ENCODE measurements around the gene ACTN1.
A peak's percentile ranks its signal among the peaks of the same experiment; 100 is the strongest.

ACTN1 gene

DNA sequence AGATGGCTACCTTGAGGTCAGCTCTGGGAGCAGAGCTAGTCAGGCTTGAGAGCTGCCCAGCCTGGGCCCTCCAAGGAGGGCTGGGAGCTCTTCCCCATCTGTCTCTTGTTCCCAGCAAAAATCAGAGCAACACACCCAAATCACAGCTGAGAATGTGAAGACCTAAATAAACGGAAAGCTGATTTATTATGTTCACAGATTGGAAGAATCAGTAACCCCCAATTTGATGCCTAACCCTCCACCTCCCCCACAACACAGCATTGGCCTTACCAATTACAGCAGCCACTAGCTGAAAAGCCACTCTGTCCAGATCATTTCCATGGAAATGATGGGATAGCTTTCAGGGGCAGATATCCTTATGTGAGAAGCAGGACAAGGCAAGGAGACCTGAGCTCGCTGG lies 7.1 kb upstream of the ACTN1 start:
- no peak overlapping the region for H3K9ac ChIP-seq (ENCODE audit: insufficient read length, low read depth)
- no peak for DNase-seq (ENCODE audit: low read depth, low spot score)
- TF ChIP-seq ZNF274 (IDR thresholded peaks at IDR 0.05; ENCODE audit: low read depth, low read length) = no peak
- no peak for TF ChIP-seq YY1 (IDR thresholded peaks at IDR 0.05; ENCODE audit: insufficient read depth, insufficient read length)
- no peak for TF ChIP-seq SUZ12 (IDR thresholded peaks at IDR 0.05; ENCODE audit: extremely low read depth, insufficient read depth, insufficient read length)
- H3K36me3 ChIP-seq (ENCODE audit: insufficient read depth, insufficient read length, low read length) = no peaks in the 10 kb centered on the region
- H3K9me3 ChIP-seq (ENCODE audit: insufficient read depth, low read length) = no peaks in the 10 kb centered on the region
- peaks cover 3% of the 10 kb centered on the region for H3K4me1 ChIP-seq (ENCODE audit: insufficient read depth, insufficient read length)
- no peak overlapping the region for H3K4me3 ChIP-seq (ENCODE audit: insufficient read length, low read depth)
- no peaks in the 10 kb centered on the region for H3K27me3 ChIP-seq (ENCODE audit: insufficient read depth, insufficient read length)

DNA sequence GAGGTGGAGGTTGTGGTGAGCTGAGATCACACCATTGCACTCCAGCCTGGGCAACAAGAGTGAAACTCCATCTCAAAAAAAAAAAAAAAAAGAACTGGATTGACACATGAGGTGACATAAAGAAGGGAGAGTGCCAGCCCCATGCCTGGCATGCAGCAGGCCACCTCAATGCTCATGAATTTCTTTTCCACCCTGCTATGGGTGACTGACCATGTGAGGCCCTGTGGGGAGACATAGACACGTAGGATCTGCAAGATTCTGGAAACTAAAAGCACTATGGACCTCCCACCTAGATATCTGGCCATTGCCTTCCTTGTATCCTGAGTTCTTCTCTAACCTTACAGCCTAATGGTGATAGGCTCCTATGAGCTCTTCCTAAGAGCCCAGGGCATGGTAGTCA lies 5.6 kb upstream of the ACTN1 start:
- H3K9me3 ChIP-seq (ENCODE audit: insufficient read depth, low read length) = no peaks in the 10 kb centered on the region
- no peak overlapping the region for H3K9ac ChIP-seq (ENCODE audit: insufficient read length, low read depth)
- no peaks in the 10 kb centered on the region for H3K36me3 ChIP-seq (ENCODE audit: insufficient read depth, insufficient read length, low read length)
- H3K27me3 ChIP-seq (ENCODE audit: insufficient read depth, insufficient read length) = no peaks in the 10 kb centered on the region
- no peak for DNase-seq (ENCODE audit: low read depth, low spot score)
- no peak overlapping the region for H3K4me3 ChIP-seq (ENCODE audit: insufficient read length, low read depth)
- TF ChIP-seq YY1 (IDR thresholded peaks at IDR 0.05; ENCODE audit: insufficient read depth, insufficient read length) (no peak), ZNF274 (IDR thresholded peaks at IDR 0.05; ENCODE audit: low read depth, low read length) (no peak), SUZ12 (IDR thresholded peaks at IDR 0.05; ENCODE audit: extremely low read depth, insufficient read depth, insufficient read length) (no peak)
- H3K4me1 ChIP-seq (ENCODE audit: insufficient read depth, insufficient read length) = peaks cover 3% of the 10 kb centered on the region

DNA sequence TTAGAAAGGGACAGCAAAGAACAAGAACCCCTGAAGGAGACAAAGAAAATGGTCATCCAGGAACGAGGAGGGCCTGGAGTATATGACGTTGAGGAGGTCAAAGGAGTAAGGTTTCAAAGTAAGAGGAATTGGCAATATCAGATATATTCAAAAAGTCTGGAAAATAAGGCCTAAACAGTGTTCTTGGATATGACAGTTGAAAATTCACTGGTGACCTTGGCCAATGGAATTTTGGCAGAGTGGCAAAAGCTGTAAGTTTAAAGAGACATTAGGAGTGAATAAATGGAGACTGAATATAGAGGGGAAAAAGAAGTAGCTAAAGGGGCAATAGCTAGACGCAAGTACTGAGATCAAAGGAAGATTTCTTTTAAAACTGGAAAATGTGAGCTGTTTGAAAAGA lies 4.1 kb upstream of the ACTN1 start:
- H3K27me3 ChIP-seq (ENCODE audit: insufficient read depth, insufficient read length) = no peaks in the 10 kb centered on the region
- H3K9ac ChIP-seq (ENCODE audit: insufficient read length, low read depth) = no peak overlapping the region
- H3K4me3 ChIP-seq (ENCODE audit: insufficient read length, low read depth) = no peak overlapping the region
- H3K9me3 ChIP-seq (ENCODE audit: insufficient read depth, low read length) = no peaks in the 10 kb centered on the region
- no peaks in the 10 kb centered on the region for H3K36me3 ChIP-seq (ENCODE audit: insufficient read depth, insufficient read length, low read length)
- TF ChIP-seq SUZ12 (IDR thresholded peaks at IDR 0.05; ENCODE audit: extremely low read depth, insufficient read depth, insufficient read length) = no peak
- no peak for TF ChIP-seq YY1 (IDR thresholded peaks at IDR 0.05; ENCODE audit: insufficient read depth, insufficient read length)
- TF ChIP-seq ZNF274 (IDR thresholded peaks at IDR 0.05; ENCODE audit: low read depth, low read length) = no peak
- H3K4me1 ChIP-seq (ENCODE audit: insufficient read depth, insufficient read length) = peaks cover 3% of the 10 kb centered on the region
- no peak for DNase-seq (ENCODE audit: low read depth, low spot score)

DNA sequence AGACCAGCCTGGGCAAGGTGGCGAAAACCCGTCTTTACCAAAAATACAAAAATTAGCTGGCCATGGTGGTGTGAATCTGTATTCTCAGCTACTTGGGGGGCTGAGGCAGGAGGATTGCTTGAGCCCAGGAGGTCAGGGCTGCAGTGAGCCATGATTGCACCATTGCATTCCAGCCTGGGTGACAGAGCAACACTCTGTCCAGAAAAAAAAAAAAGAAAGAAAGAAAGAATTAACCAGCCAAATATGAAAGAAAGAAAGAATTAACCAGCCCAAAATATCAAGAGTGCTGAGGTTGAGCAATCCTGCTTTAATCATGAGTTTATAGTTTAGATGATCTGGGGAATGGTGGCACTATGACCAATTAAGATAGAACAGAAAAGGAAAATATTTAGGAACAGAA lies 3.5 kb upstream of the ACTN1 start:
- peaks cover 3% of the 10 kb centered on the region for H3K4me1 ChIP-seq (ENCODE audit: insufficient read depth, insufficient read length)
- no peak for DNase-seq (ENCODE audit: low read depth, low spot score)
- H3K27me3 ChIP-seq (ENCODE audit: insufficient read depth, insufficient read length) = no peaks in the 10 kb centered on the region
- no peaks in the 10 kb centered on the region for H3K9me3 ChIP-seq (ENCODE audit: insufficient read depth, low read length)
- no peak overlapping the region for H3K9ac ChIP-seq (ENCODE audit: insufficient read length, low read depth)
- no peak overlapping the region for H3K4me3 ChIP-seq (ENCODE audit: insufficient read length, low read depth)
- H3K36me3 ChIP-seq (ENCODE audit: insufficient read depth, insufficient read length, low read length) = peaks cover 3% of the 10 kb centered on the region
- TF ChIP-seq ZNF274 (IDR thresholded peaks at IDR 0.05; ENCODE audit: low read depth, low read length) (no peak), SUZ12 (IDR thresholded peaks at IDR 0.05; ENCODE audit: extremely low read depth, insufficient read depth, insufficient read length) (no peak), YY1 (IDR thresholded peaks at IDR 0.05; ENCODE audit: insufficient read depth, insufficient read length) (no peak)

DNA sequence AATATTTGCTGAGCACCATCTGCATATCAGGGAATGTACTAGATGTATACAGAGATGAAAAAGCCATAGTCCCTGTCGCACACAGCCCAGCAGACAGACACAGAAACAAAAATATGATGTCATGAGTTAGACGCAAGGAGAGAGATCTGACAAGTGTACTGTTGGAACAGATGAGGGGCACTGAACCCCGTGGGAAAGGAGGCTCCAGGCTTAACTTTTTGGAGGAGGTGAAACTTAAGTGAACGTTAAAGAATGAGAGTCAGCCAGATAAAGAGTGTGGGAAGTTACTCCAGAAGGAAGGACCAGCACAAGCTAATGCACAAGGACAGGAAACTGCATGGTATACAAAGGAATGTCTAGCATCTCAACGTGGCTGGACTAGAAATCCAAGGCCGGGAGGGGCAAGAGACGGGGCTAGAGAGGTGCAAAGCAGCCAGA lies 2.5 kb upstream of the ACTN1 start:
- Histone ChIP-seq H3K4me1 (ENCODE audit: insufficient read depth, insufficient read length) (peaks cover 6% of the 10 kb centered on the region), H3K4me3 (ENCODE audit: insufficient read length, low read depth) (no peak overlapping the region), H3K9ac (ENCODE audit: insufficient read length, low read depth) (no peak overlapping the region), H3K36me3 (ENCODE audit: insufficient read depth, insufficient read length, low read length) (peaks cover 12% of the 10 kb centered on the region), H3K27me3 (ENCODE audit: insufficient read depth, insufficient read length) (no peaks in the 10 kb centered on the region), H3K9me3 (ENCODE audit: insufficient read depth, low read length) (no peaks in the 10 kb centered on the region)
- no peak for DNase-seq (ENCODE audit: low read depth, low spot score)
- no peak for TF ChIP-seq SUZ12 (IDR thresholded peaks at IDR 0.05; ENCODE audit: extremely low read depth, insufficient read depth, insufficient read length)
- TF ChIP-seq ZNF274 (IDR thresholded peaks at IDR 0.05; ENCODE audit: low read depth, low read length) = no peak
- TF ChIP-seq YY1 (IDR thresholded peaks at IDR 0.05; ENCODE audit: insufficient read depth, insufficient read length) = no peak

DNA sequence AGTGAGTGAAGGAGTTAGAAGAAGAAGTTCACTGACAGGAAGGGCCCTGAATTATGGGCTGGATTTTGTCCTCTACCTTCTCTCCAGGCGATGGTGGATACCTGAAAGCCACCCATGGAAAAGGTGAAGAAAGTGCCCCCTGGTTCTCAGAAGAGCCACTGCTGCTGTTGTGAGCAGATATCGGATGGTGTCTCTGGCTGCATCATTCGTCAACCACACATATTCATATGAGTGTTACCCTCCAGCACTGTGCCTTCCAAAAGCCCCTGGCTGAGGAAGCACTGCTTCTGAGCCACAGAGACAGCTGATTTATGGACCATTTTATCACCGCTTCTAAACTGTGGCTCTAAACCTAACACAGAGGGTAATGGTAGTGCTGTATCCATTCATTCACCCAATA lies 2.0 kb upstream of the ACTN1 start:
- peaks cover 8% of the 10 kb centered on the region for H3K4me1 ChIP-seq (ENCODE audit: insufficient read depth, insufficient read length)
- no peak overlapping the region for H3K4me3 ChIP-seq (ENCODE audit: insufficient read length, low read depth)
- no peak overlapping the region for H3K9ac ChIP-seq (ENCODE audit: insufficient read length, low read depth)
- TF ChIP-seq YY1 (IDR thresholded peaks at IDR 0.05; ENCODE audit: insufficient read depth, insufficient read length) = no peak
- H3K9me3 ChIP-seq (ENCODE audit: insufficient read depth, low read length) = no peaks in the 10 kb centered on the region
- H3K36me3 ChIP-seq (ENCODE audit: insufficient read depth, insufficient read length, low read length) = peaks cover 16% of the 10 kb centered on the region
- DNase-seq (ENCODE audit: low read depth, low spot score) = no peak
- H3K27me3 ChIP-seq (ENCODE audit: insufficient read depth, insufficient read length) = no peaks in the 10 kb centered on the region

DNA sequence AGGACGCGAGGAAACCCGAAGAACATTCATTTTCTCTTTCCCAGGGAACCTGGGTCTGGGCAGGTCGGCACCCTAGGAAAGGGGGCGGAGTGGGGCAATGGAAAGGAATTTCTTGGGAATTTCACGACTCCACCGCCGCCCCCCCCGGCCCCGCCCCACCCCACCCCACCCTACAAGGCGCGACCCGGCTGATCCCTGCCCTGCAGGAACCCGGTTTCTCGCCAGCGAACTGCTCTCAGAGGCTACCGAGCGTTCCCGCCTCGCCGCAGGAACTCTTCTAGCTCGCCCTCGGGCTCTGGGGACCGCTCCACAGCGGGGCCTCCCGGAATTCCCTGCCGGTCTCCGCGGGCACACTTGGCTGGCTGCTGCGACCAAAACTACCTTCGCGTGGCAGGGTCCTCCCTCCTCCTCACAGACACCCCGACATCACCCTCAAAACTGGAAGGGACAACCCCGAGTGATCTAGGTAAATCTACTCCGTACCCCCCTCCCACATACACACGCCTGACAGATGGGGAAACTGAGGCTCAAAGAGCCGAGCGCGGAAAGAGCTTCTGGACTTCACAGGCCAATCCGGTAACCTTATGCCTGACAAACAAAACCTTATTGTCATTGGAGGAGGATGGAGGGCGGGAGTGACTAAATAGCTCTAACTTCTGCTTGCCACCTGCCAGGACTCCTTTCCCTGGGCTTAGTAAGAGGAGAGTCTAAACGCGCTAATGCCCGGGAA lies 785 bp upstream of the ACTN1 start:
- H3K4me3 ChIP-seq (ENCODE audit: insufficient read length, low read depth) = peak overlapping the region; percentile 50
- H3K36me3 ChIP-seq (ENCODE audit: insufficient read depth, insufficient read length, low read length) = peaks cover 29% of the 10 kb centered on the region
- DNase-seq (ENCODE audit: low read depth, low spot score) = no peak
- H3K9ac ChIP-seq (ENCODE audit: insufficient read length, low read depth) = peak overlapping the region; percentile 83
- H3K9me3 ChIP-seq (ENCODE audit: insufficient read depth, low read length) = no peaks in the 10 kb centered on the region
- no peak for TF ChIP-seq SUZ12 (IDR thresholded peaks at IDR 0.05; ENCODE audit: extremely low read depth, insufficient read depth, insufficient read length)
- no peak for TF ChIP-seq YY1 (IDR thresholded peaks at IDR 0.05; ENCODE audit: insufficient read depth, insufficient read length)
- no peak for TF ChIP-seq ZNF274 (IDR thresholded peaks at IDR 0.05; ENCODE audit: low read depth, low read length)
- H3K4me1 ChIP-seq (ENCODE audit: insufficient read depth, insufficient read length) = peaks cover 10% of the 10 kb centered on the region
- no peaks in the 10 kb centered on the region for H3K27me3 ChIP-seq (ENCODE audit: insufficient read depth, insufficient read length)

Data from NT2/D1 (cell line).